A549 (cell line): ENCODE measurements around the gene LHX2. TPM values are rescaled to one million over a fixed set of nuclear protein-coding genes. Genes with fewer than 3 reads are reported as not detected.
"Not testable (repeated sequence)": the region's sequence is repeated elsewhere in the genome, so short reads cannot be mapped to it uniquely, and the experiment has no call there.

Source experiments
- ATAC-seq, 2 experiments: fragments of 200-7000 bp in 1 of 2; fragments of >200 bp in 1 of 2; cut with Nextera tagmentation in 1 of 2; cut with Tn5 transposase in 1 of 2; 3 replicates each; pipeline versions ENCODE4 v1.8.0 to v1.9.1; 2018 to 2020; ENCODE audit warnings: mild to moderate bottlenecking in 1 of 2, moderate library complexity in 1 of 2
- CTCF ChIA-PET: fragments of 300-600 bp; sonication (Branson Sonifier 250); formaldehyde crosslinking; extraction: SDS; loops from one replicate; lab custom pipeline; 2021; ENCODE audit warnings: antibody characterized with exemption, inconsistent platforms; lab: Yijun Ruan, JAX
- POLR2A ChIA-PET: fragments of 350-600 bp; formaldehyde crosslinking; extraction: SDS; loops from one replicate; lab custom pipeline; 2021; ENCODE audit warnings: antibody characterized with exemption, inconsistent platforms; lab: Yijun Ruan, JAX
- DNase-seq, 2 experiments: peaks; one replicate each; pipeline versions ENCODE4 v3.0.0 to v3.0.0-alpha.2; 2011 to 2016; ENCODE audit warnings: low read depth in 1 of 2, low spot score in 1 of 2
- FAIRE-seq: peaks from 2 replicates; lab custom pipeline; 2011; peaks lifted over from hg19 to GRCh38; lab: Jason Lieb, UNC
- H3K27ac ChIP-seq, 2 experiments: fragments of >200 bp; sonication (Bioruptor Twin); formaldehyde crosslinking; 3 replicates each; pipeline ENCODE4 v1.5.1; 2016 to 2017
- H3K4me1 ChIP-seq: fragments of >200 bp; sonication (Bioruptor Twin); formaldehyde crosslinking; 3 replicates; pipeline ENCODE4 v1.6.1; 2016
- H3K4me2 ChIP-seq: fragments of >200 bp; sonication (Bioruptor Twin); formaldehyde crosslinking; 3 replicates; pipeline ENCODE4 v1.6.1; 2016
- H3K4me3 ChIP-seq: fragments of >200 bp; sonication (Bioruptor Twin); formaldehyde crosslinking; 3 replicates; pipeline ENCODE4 v1.5.1; 2016
- H3K9me3 ChIP-seq: fragments of >200 bp; sonication (Bioruptor Twin); formaldehyde crosslinking; 3 replicates; pipeline ENCODE4 v1.6.1; 2016
- CBX2 ChIP-seq: fragments of 200-600 bp; sonication (generic); IDR thresholded peaks from 2 replicates; pipeline ENCODE4 v1.6.1; 2016; ENCODE audit warnings: low read depth, mild to moderate bottlenecking, borderline replicate concordance
- CBX8 ChIP-seq: fragments of 200-600 bp; sonication (generic); IDR thresholded peaks from 2 replicates; pipeline ENCODE4 v1.6.1; 2016
- CEBPB ChIP-seq, 2 experiments: fragments of >200 bp in 1 of 2; sonication (Bioruptor Twin) in 1 of 2; formaldehyde crosslinking in 1 of 2; IDR thresholded peaks; 2 replicates each; pipeline ENCODE4 v1.6.1; 2012 to 2016
- CHD4 ChIP-seq: fragments of 200-600 bp; sonication (generic); IDR thresholded peaks from 2 replicates; pipeline ENCODE4 v1.6.1; 2016; ENCODE audit warnings: antibody characterized with exemption, mild to moderate bottlenecking, borderline replicate concordance
- EP300 ChIP-seq, 2 experiments: fragments of >200 bp; sonication (Bioruptor Twin); formaldehyde crosslinking; IDR thresholded peaks; 2 replicates in 1 of 2; 3 replicates in 1 of 2; pipeline ENCODE4 v1.6.1; 2016 to 2017
- ESRRA ChIP-seq: fragments of 150-350 bp; IDR thresholded peaks from 2 replicates; pipeline ENCODE4 v1.6.1; 2014; ENCODE audit warnings: mild to moderate bottlenecking, low read length, borderline replicate concordance
- FOSB ChIP-seq: fragments of 250-450 bp; sonication (Bioruptor Pico); IDR thresholded peaks from 2 replicates; pipeline ENCODE4 v1.5.0; 2020; ENCODE audit warnings: mild to moderate bottlenecking, moderate library complexity
- FOXS1 ChIP-seq: fragments of 250-450 bp; sonication (Bioruptor Pico); IDR thresholded peaks from 2 replicates; pipeline ENCODE4 v1.5.0; 2020; ENCODE audit warnings: mild to moderate bottlenecking, moderate library complexity
- HDAC2 ChIP-seq: fragments of 200-600 bp; sonication (generic); IDR thresholded peaks from 2 replicates; pipeline ENCODE4 v1.6.1; 2016
- HEYL ChIP-seq: fragments of 250-450 bp; sonication (Bioruptor Pico); IDR thresholded peaks from 2 replicates; pipeline ENCODE4 v1.8.0; 2021; ENCODE audit warnings: mild to moderate bottlenecking, moderate library complexity
- HOXA7 ChIP-seq: fragments of 250-450 bp; sonication (Bioruptor Pico); IDR thresholded peaks from 2 replicates; pipeline ENCODE4 v1.5.0; 2020; ENCODE audit warnings: mild to moderate bottlenecking, moderate library complexity
- HOXB5 ChIP-seq: fragments of 250-450 bp; sonication (Bioruptor Pico); IDR thresholded peaks from 2 replicates; pipeline ENCODE4 v1.5.0; 2020; ENCODE audit warnings: mild to moderate bottlenecking, moderate library complexity
- KDM5A ChIP-seq: fragments of 200-600 bp; sonication (generic); IDR thresholded peaks from 2 replicates; pipeline ENCODE4 v1.6.1; 2016; ENCODE audit warnings: antibody characterized with exemption, mild to moderate bottlenecking
- MAX ChIP-seq: IDR thresholded peaks from 2 replicates; pipeline ENCODE4 v1.6.1; 2012
- MAZ ChIP-seq: fragments of 150-350 bp; IDR thresholded peaks from 2 replicates; pipeline ENCODE4 v1.6.1; 2014; ENCODE audit warnings: antibody characterized with exemption, low read depth, low read length, borderline replicate concordance
- MYC ChIP-seq: IDR thresholded peaks from 2 replicates; pipeline ENCODE4 v1.6.1; 2012; ENCODE audit warnings: mild to moderate bottlenecking, inconsistent platforms, low read length, improper control_type of control experiment, borderline replicate concordance
- NFE2L2 ChIP-seq: fragments of 150-350 bp; conservative IDR thresholded peaks from 2 replicates; pipeline ENCODE4 v1.6.1; 2014; ENCODE audit warnings: low read length
- PHF8 ChIP-seq: fragments of 200-600 bp; sonication (generic); IDR thresholded peaks from 2 replicates; pipeline ENCODE4 v1.6.1; 2016; ENCODE audit warnings: low read depth, mild to moderate bottlenecking, antibody characterized with exemption, moderate library complexity, borderline replicate concordance
- POLR2A ChIP-seq: IDR thresholded peaks from 2 replicates; pipeline ENCODE4 v1.6.1; 2012; ENCODE audit warnings: mild to moderate bottlenecking, low read length
- RAD21 ChIP-seq, 2 experiments: fragments of >200 bp in 1 of 2; sonication (Bioruptor Twin) in 1 of 2; formaldehyde crosslinking in 1 of 2; IDR thresholded peaks in 1 of 2; conservative IDR thresholded peaks in 1 of 2; 2 replicates in 1 of 2; 3 replicates in 1 of 2; pipeline ENCODE4 v1.6.1; 2012 to 2018; ENCODE audit warnings: inconsistent platforms in 1 of 2
- RCOR1 ChIP-seq: fragments of 150-350 bp; IDR thresholded peaks from 2 replicates; pipeline ENCODE4 v1.6.1; 2014; ENCODE audit warnings: antibody characterized with exemption, low read length, low read depth
- SREBF2 ChIP-seq: fragments of 450-650 bp; IDR thresholded peaks from 2 replicates; pipeline ENCODE4 v1.6.1; 2014; ENCODE audit warnings: mild to moderate bottlenecking, moderate library complexity
- USF2 ChIP-seq: fragments of 450-650 bp; IDR thresholded peaks from 2 replicates; pipeline ENCODE4 v1.6.1; 2014; ENCODE audit warnings: antibody characterized with exemption
- ZFP36 ChIP-seq: fragments of 450-650 bp; IDR thresholded peaks from 2 replicates; pipeline ENCODE4 v1.6.1; 2014; ENCODE audit warnings: borderline replicate concordance; ENCODE audit not compliant: partially characterized antibody
- ZSCAN20 ChIP-seq: fragments of 250-450 bp; sonication (Bioruptor Pico); IDR thresholded peaks from 2 replicates; pipeline ENCODE4 v1.8.0; 2022; ENCODE audit warnings: mild to moderate bottlenecking, moderate library complexity
- WGBS: methylation state at CpG from one replicate; pipeline ENCODE4 v1.1.6; 2017; ENCODE audit errors: missing lambda C conversion rate; 5-methylcytosine and 5-hydroxymethylcytosine counted together
- polyA plus RNA-seq, 4 experiments: library from polyadenylated mRNA; depleted of rRNA in 3 of 4; stranded (reverse); fragments of >200 nt; fragmentation: RNase III in 1 of 4; extraction: RNeasy Plus Mini Kit Qiagen cat#74134 plus additional on column Dnase treatment in 1 of 4; gene quantifications; 2 replicates in 3 of 4; 3 replicates in 1 of 4; pipeline ENCODE4 v1.2.3, GENCODE V29; 2011 to 2017
- TF ChIP-seq, protein P1 (sequence below): fragments of >200 bp; sonication (Bioruptor Twin); formaldehyde crosslinking; IDR thresholded peaks from 3 replicates; pipeline ENCODE4 v1.5.1; 2016
- TF ChIP-seq, protein P2 (sequence below): fragments of >200 bp; sonication (Bioruptor Twin); formaldehyde crosslinking; IDR thresholded peaks from 2 replicates; pipeline ENCODE4 v1.6.1; 2016

Gene LHX2
- polyA plus RNA-seq, 2 of the 4 experiments (the other 2 are of a cell fraction): 2.4 to 4.4 TPM

GRCh38 chr9:123975871-123976270 is 35.7 kb upstream of the LHX2 start:
- ATAC-seq: no peak
- Histone ChIP-seq H3K4me2 (no peak overlapping the region), H3K4me1 (no peaks in the 10 kb centered on the region), H3K9me3 (peaks cover 11% of the 10 kb centered on the region; the same call in 1 of the 3 replicates), H3K27ac (no peak overlapping the region), H3K4me3 (no peak overlapping the region)
- no peak for TF ChIP-seq USF2
- TF ChIP-seq FOXS1: no peak
- no peak for TF ChIP-seq HEYL (CRISPR knock-in tag)
- TF ChIP-seq EP300 (IDR thresholded peaks at IDR 0.05): no peak
- no peak for TF ChIP-seq POLR2A
- no peak for TF ChIP-seq CEBPB (IDR thresholded peaks at IDR 0.05)
- TF ChIP-seq PHF8: no peak
- no peak for TF ChIP-seq CBX2
- TF ChIP-seq ZSCAN20 (CRISPR knock-in tag): no peak
- no peak for TF ChIP-seq CHD4
- no peak for TF ChIP-seq RCOR1
- TF ChIP-seq ESRRA: no peak
- no peak for TF ChIP-seq CBX8
- TF ChIP-seq ZFP36: no peak
- no peak for TF ChIP-seq RAD21 (conservative IDR thresholded peaks at IDR 0.05 in 1 of 2, IDR thresholded peaks at IDR 0.05 in 1 of 2)
- TF ChIP-seq MAX: no peak
- TF ChIP-seq HOXA7 (CRISPR knock-in tag): no peak
- no peak for TF ChIP-seq HOXB5
- no peak for TF ChIP-seq SREBF2
- POLR2A ChIA-PET: no interaction called here
- FAIRE-seq: no peak
- DNase-seq: no peak
- WGBS: 23% methylated on average over 3 of the region's 3 CpGs
- CTCF ChIA-PET: interaction anchor here (1.4 kb wide), 1 partner anchor 9 kb away, joined by 4 read pairs; no protein-coding TSS in a partner anchor

GRCh38 chr9:123976579-123976978 is 35.0 kb upstream of the LHX2 start:
- H3K4me3 ChIP-seq, POLR2A ChIA-PET, H3K27ac ChIP-seq, H3K4me1 ChIP-seq, DNase-seq, FAIRE-seq, H3K4me2 ChIP-seq, H3K9me3 ChIP-seq: not testable (repeated sequence)
- CTCF ChIA-PET: interaction anchor here (1.4 kb wide), 1 partner anchor 10 kb away, joined by 4 read pairs; no protein-coding TSS in a partner anchor
- WGBS: 31% methylated on average over 3 of the region's 9 CpGs
- ATAC-seq: peak in 1 of 2 experiments; percentile 48; a peak in 2 of 6 replicates

GRCh38 chr9:123978981-123979380 is 32.6 kb upstream of the LHX2 start:
- 53% methylated on average over 5 of the region's 5 CpGs for WGBS
- H3K4me1 ChIP-seq: no peaks in the 10 kb centered on the region
- FAIRE-seq: no peak
- no peak for DNase-seq
- no peak for ATAC-seq
- CTCF ChIA-PET: no interaction called here
- POLR2A ChIA-PET: no interaction called here
- TF ChIP-seq HDAC2 (no peak), FOSB (no peak), HOXA7 (CRISPR knock-in tag) (no peak)
- TF ChIP-seq, all 56 proteins: peak for 0
- Histone ChIP-seq H3K4me3 (no peak overlapping the region), H3K9me3 (no peaks in the 10 kb centered on the region), H3K4me2 (no peak overlapping the region), H3K27ac (no peak overlapping the region)

DNA sequence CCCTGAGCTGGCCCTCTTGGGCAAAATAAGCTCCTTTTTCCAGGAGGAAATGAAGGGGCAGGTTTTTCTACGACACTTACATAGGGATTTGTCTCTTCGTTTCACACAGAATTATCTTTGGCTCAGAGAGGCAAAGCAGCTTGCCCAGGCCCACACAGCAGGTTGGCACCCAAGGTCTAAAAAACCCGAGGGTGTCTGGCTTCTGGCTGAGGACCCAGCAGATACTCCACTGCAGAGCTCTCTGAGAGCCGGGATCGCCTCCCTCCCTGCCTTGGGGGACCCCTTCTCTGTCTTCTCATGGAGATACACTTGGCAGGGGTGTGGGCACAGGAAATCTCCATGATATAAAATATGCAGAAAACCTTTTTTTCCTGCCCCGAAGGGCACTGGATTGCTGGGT is 29.0 kb upstream of the LHX2 start:
- H3K4me1 ChIP-seq: no peaks in the 10 kb centered on the region
- TF ChIP-seq, protein P1, sequence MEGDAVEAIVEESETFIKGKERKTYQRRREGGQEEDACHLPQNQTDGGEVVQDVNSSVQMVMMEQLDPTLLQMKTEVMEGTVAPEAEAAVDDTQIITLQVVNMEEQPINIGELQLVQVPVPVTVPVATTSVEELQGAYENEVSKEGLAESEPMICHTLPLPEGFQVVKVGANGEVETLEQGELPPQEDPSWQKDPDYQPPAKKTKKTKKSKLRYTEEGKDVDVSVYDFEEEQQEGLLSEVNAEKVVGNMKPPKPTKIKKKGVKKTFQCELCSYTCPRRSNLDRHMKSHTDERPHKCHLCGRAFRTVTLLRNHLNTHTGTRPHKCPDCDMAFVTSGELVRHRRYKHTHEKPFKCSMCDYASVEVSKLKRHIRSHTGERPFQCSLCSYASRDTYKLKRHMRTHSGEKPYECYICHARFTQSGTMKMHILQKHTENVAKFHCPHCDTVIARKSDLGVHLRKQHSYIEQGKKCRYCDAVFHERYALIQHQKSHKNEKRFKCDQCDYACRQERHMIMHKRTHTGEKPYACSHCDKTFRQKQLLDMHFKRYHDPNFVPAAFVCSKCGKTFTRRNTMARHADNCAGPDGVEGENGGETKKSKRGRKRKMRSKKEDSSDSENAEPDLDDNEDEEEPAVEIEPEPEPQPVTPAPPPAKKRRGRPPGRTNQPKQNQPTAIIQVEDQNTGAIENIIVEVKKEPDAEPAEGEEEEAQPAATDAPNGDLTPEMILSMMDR: no peak
- TF ChIP-seq, protein P2, sequence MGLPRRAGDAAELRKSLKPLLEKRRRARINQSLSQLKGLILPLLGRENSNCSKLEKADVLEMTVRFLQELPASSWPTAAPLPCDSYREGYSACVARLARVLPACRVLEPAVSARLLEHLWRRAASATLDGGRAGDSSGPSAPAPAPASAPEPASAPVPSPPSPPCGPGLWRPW: no peak
- TF ChIP-seq ZSCAN20 (CRISPR knock-in tag) (no peak), RAD21 (conservative IDR thresholded peaks at IDR 0.05 in 1 of 2, IDR thresholded peaks at IDR 0.05 in 1 of 2) (no peak), KDM5A (no peak), MAZ (no peak), HOXB5 (no peak), NFE2L2 (no peak), PHF8 (no peak), CBX2 (no peak), MYC (no peak), MAX (no peak), POLR2A (no peak)
- no peak overlapping the region for H3K4me2 ChIP-seq
- ChIA-PET POLR2A (no interaction called here), CTCF (no interaction called here)
- ATAC-seq (no peak), DNase-seq (no peak), FAIRE-seq (no peak)
- H3K9me3 ChIP-seq: no peaks in the 10 kb centered on the region
- no peak overlapping the region for H3K27ac ChIP-seq
- H3K4me3 ChIP-seq: no peak overlapping the region
- 61% methylated on average over 6 of the region's 6 CpGs for WGBS
